ENCODE results near the gene JAK2.
A peak's percentile ranks its signal among the peaks of the same experiment; 100 is the strongest.

The JAK2 gene

GRCh38 chr9:4979239-4979638, 5.8 kb upstream of the JAK2 start:
- H3K4me3 ChIP-seq (ENCODE audit: low read depth, low read length) = no peak overlapping the region
- DNase-seq (ENCODE audit: low read depth) = no peak
- TF ChIP-seq CTCF (IDR thresholded peaks at IDR 0.05; ENCODE audit: insufficient read depth, low read depth, low read length, missing control alignments) = no peak

GRCh38 chr9:4980086-4980727, 4.9 kb upstream of the JAK2 start:
- no peak overlapping the region for H3K4me3 ChIP-seq (ENCODE audit: low read depth, low read length)
- TF ChIP-seq CTCF (IDR thresholded peaks at IDR 0.05; ENCODE audit: insufficient read depth, low read depth, low read length, missing control alignments) = no peak
- no peak for DNase-seq (ENCODE audit: low read depth)

DNA sequence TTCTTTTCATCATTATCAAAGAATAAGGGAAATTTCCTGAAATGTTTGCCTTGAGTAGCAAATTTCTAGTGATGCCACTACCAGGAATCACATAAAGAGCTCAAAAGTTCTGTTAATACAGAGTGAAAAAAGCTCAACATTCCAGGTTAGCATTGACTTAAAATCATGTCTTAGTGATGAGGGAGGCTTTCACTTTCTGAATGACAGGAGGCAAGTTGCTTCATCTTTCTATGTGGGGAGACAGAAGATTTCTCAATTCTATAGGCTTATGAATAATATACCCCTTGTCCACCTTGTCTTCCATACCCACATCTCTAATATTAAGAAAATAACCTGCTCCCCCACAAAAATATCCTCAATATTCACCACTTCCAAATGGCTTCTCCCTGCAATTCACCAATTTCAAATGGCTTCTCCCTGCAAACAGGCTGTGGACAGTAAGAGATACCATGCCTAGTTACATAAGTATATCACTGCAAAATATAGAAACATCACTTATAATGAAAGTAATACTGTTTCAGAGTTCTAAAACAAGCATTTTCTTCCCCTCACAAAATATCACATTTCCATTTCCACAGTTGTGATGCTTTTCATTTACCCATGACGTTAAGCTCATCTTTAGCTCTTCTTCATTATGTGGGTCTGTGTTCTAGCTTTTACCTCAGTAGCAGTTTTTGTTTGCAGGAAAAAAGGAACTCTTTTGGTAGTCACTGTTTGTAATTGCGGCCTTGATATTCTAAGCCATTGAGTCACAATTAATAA, 2.2 kb upstream of the JAK2 start:
- DNase-seq (ENCODE audit: low read depth) = peak; percentile 48
- H3K4me3 ChIP-seq (ENCODE audit: low read depth, low read length) = peak overlapping the region; percentile 86
- no peak for TF ChIP-seq CTCF (IDR thresholded peaks at IDR 0.05; ENCODE audit: insufficient read depth, low read depth, low read length, missing control alignments)

GRCh38 chr9:4983601-4984165, 1.4 kb upstream of the JAK2 start:
- TF ChIP-seq CTCF (IDR thresholded peaks at IDR 0.05; ENCODE audit: insufficient read depth, low read depth, low read length, missing control alignments) = no peak
- peak overlapping the region; percentile 86 for H3K4me3 ChIP-seq (ENCODE audit: low read depth, low read length)
- DNase-seq (ENCODE audit: low read depth) = peak; percentile 22

DNA sequence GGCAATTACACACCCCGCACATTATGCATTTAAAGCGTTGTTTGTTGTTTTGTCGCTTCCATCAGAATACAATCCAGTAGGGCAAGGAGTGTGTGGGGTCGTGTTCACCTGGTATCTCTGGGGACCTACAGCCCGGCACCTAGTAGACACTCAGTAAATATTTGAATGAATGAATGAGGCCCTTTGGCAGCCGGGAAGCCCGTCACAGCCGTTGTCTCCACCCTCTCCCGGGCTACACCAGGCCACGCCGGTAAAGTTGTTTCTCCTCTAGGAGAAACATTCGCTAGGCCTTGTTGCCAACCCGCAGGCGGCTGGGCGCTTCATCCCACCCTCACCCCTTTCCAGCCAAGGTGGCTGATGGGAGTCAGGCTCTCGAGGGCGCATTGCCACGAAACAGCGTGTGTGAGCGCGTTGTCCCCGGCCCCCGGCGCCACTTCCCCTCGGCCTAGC, 876 bp upstream of the JAK2 start:
- TF ChIP-seq CTCF (IDR thresholded peaks at IDR 0.05; ENCODE audit: insufficient read depth, low read depth, low read length, missing control alignments) = no peak

DNA sequence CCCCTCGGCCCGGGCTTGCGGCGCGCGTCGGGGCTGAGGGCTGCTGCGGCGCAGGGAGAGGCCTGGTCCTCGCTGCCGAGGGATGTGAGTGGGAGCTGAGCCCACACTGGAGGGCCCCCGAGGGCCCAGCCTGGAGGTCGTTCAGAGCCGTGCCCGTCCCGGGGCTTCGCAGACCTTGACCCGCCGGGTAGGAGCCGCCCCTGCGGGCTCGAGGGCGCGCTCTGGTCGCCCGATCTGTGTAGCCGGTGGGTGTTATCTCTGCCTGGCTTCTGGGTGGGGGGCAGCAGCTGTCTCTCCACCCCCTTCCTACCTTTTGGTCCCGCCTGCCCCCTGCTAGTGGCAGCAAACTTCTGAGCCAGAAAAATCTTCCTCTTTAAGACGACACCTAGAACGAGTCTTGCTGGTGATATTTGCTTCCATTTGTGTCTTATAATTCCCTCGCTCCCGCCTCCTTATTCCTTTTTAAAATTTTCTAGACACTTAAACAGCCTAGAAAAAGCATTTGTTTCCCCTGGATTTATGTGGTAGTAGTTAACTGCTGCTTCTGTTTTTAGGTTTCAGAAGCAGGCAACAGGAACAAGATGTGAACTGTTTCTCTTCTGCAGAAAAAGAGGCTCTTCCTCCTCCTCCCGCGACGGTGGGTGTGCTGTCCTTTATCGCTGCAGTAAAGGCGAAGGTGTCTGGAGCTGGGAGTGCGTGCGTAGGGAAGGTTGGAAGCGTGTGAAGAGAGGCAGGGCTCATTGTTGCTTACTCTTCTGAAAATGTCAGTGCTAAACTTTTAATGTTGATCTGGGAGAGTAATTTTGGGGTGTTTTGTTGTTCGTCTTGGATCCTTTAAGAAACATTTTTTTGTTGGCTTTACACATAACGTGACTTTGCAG, 554 bp downstream of the JAK2 start:
- H3K4me3 ChIP-seq (ENCODE audit: low read depth, low read length) = peak overlapping the region; percentile 86
- no peak for TF ChIP-seq CTCF (IDR thresholded peaks at IDR 0.05; ENCODE audit: insufficient read depth, low read depth, low read length, missing control alignments)
- peak; percentile 60 for DNase-seq (ENCODE audit: low read depth)

More for the DNA sequence above, 876 bp upstream of the JAK2 start:
- peak overlapping the region; percentile 86 for H3K4me3 ChIP-seq (ENCODE audit: low read depth, low read length)
- DNase-seq (ENCODE audit: low read depth) = no peak
